Measurements from ENCODE around the gene DCC. TPM values are rescaled to one million over a fixed set of nuclear protein-coding genes. Genes with fewer than 3 reads are reported as not detected.

DCC gene
- total and polyA plus RNA-seq, 2 of the 8 experiments (the other 6 are each of a cell fraction or from before 2014, with no cell fraction given), result 0.14 to 1.4 TPM

DNA sequence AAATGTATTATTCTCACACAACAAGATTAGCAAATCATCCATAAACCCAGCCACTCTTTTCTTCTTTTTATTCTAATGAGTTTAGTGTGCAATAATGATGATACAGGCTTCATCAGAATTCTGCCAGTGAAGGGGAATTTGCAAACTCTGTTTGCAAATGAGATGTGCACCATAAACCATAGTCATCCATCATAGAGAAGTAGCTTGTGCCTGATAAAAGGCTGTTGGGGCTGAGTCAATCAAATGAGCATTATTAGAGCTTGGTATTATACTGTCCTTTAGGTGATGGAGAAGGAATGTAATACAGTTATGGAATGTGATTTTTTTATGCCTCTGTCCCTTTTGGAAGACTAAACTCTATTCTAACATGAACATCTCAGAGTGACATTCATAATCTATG, 101.8 kb downstream of the DCC start (continued):
- TF ChIP-seq SP2 (IDR thresholded peaks at IDR 0.05; ENCODE audit: low read length) (no peak), ZNF274 (IDR thresholded peaks at IDR 0.05; ENCODE audit: borderline replicate concordance, extremely low read depth, low read length) (no peak), TCF12 (IDR thresholded peaks at IDR 0.05; ENCODE audit: low read depth, low read length) (no peak), EZH2 (IDR thresholded peaks at IDR 0.05; ENCODE audit: low read depth, low read length, severe bottlenecking) (no peak), CHD1 (IDR thresholded peaks at IDR 0.05; ENCODE audit: low read depth, low read length) (no peak), HDAC2 (IDR thresholded peaks at IDR 0.05; ENCODE audit: borderline replicate concordance in 1 of 2, low read depth in 2 of 2, low read length in 2 of 2) (no peak)
- TF ChIP-seq, protein P1, sequence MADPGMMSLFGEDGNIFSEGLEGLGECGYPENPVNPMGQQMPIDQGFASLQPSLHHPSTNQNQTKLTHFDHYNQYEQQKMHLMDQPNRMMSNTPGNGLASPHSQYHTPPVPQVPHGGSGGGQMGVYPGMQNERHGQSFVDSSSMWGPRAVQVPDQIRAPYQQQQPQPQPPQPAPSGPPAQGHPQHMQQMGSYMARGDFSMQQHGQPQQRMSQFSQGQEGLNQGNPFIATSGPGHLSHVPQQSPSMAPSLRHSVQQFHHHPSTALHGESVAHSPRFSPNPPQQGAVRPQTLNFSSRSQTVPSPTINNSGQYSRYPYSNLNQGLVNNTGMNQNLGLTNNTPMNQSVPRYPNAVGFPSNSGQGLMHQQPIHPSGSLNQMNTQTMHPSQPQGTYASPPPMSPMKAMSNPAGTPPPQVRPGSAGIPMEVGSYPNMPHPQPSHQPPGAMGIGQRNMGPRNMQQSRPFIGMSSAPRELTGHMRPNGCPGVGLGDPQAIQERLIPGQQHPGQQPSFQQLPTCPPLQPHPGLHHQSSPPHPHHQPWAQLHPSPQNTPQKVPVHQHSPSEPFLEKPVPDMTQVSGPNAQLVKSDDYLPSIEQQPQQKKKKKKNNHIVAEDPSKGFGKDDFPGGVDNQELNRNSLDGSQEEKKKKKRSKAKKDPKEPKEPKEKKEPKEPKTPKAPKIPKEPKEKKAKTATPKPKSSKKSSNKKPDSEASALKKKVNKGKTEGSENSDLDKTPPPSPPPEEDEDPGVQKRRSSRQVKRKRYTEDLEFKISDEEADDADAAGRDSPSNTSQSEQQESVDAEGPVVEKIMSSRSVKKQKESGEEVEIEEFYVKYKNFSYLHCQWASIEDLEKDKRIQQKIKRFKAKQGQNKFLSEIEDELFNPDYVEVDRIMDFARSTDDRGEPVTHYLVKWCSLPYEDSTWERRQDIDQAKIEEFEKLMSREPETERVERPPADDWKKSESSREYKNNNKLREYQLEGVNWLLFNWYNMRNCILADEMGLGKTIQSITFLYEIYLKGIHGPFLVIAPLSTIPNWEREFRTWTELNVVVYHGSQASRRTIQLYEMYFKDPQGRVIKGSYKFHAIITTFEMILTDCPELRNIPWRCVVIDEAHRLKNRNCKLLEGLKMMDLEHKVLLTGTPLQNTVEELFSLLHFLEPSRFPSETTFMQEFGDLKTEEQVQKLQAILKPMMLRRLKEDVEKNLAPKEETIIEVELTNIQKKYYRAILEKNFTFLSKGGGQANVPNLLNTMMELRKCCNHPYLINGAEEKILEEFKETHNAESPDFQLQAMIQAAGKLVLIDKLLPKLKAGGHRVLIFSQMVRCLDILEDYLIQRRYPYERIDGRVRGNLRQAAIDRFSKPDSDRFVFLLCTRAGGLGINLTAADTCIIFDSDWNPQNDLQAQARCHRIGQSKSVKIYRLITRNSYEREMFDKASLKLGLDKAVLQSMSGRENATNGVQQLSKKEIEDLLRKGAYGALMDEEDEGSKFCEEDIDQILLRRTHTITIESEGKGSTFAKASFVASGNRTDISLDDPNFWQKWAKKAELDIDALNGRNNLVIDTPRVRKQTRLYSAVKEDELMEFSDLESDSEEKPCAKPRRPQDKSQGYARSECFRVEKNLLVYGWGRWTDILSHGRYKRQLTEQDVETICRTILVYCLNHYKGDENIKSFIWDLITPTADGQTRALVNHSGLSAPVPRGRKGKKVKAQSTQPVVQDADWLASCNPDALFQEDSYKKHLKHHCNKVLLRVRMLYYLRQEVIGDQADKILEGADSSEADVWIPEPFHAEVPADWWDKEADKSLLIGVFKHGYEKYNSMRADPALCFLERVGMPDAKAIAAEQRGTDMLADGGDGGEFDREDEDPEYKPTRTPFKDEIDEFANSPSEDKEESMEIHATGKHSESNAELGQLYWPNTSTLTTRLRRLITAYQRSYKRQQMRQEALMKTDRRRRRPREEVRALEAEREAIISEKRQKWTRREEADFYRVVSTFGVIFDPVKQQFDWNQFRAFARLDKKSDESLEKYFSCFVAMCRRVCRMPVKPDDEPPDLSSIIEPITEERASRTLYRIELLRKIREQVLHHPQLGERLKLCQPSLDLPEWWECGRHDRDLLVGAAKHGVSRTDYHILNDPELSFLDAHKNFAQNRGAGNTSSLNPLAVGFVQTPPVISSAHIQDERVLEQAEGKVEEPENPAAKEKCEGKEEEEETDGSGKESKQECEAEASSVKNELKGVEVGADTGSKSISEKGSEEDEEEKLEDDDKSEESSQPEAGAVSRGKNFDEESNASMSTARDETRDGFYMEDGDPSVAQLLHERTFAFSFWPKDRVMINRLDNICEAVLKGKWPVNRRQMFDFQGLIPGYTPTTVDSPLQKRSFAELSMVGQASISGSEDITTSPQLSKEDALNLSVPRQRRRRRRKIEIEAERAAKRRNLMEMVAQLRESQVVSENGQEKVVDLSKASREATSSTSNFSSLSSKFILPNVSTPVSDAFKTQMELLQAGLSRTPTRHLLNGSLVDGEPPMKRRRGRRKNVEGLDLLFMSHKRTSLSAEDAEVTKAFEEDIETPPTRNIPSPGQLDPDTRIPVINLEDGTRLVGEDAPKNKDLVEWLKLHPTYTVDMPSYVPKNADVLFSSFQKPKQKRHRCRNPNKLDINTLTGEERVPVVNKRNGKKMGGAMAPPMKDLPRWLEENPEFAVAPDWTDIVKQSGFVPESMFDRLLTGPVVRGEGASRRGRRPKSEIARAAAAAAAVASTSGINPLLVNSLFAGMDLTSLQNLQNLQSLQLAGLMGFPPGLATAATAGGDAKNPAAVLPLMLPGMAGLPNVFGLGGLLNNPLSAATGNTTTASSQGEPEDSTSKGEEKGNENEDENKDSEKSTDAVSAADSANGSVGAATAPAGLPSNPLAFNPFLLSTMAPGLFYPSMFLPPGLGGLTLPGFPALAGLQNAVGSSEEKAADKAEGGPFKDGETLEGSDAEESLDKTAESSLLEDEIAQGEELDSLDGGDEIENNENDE (IDR thresholded peaks at IDR 0.05; ENCODE audit: insufficient replicate concordance, low read length), result no peak

All from H1 (cell line).